K562 (cell line): ENCODE measurements around the gene MTFR2. TPM values are rescaled to one million over a fixed set of nuclear protein-coding genes. Genes with fewer than 3 reads are reported as not detected.

Source experiments
- ATAC-seq: fragments of 200-7000 bp; cut with Tn5 transposase; 3 replicates; pipeline ENCODE4 v1.9.1; 2020; ENCODE audit warnings: moderate library complexity
- BruUV-seq: library from RNA; stranded (reverse); fragments of 400-500 nt; replicated peaks from 2 replicates; lab custom pipeline; 2021; lab: Mats Ljungman, UMichigan
- CTCF ChIA-PET: fragments of 300-600 bp; formaldehyde crosslinking; extraction: SDS; loops from one replicate; lab custom pipeline; 2021; ENCODE audit warnings: low intra/inter-chr PET ratio; lab: Yijun Ruan, JAX
- POLR2A ChIA-PET: fragments of 300-600, 350-650 bp; sonication (Branson Sonifier 250); formaldehyde crosslinking; extraction: SDS; loops from one replicate; lab custom pipeline; 2021; ENCODE audit warnings: antibody characterized with exemption, inconsistent platforms; lab: Yijun Ruan, JAX
- DNase-seq, 4 experiments: peaks; one replicate each; pipeline versions ENCODE4 v3.0.0 to v3.0.0-alpha.2; 2011 to 2018; ENCODE audit warnings: low spot score in 3 of 4, mixed read lengths in 3 of 4; ENCODE audit errors: extremely low read depth in 1 of 4
- FAIRE-seq: peaks from 2 replicates; lab custom pipeline; 2011; peaks lifted over from hg19 to GRCh38; lab: Jason Lieb, UNC
- H2AFZ ChIP-seq: 2 replicates; pipeline ENCODE4 v1.6.0; 2011; ENCODE audit warnings: low read depth, low read length, control low read depth, inconsistent platforms
- H3K27ac ChIP-seq: fragments of 200-600 bp; 3 replicates; pipeline ENCODE4 v1.8.0; 2011; ENCODE audit warnings: low read depth, mild to moderate bottlenecking, control low read depth, inconsistent platforms, low read length, moderate library complexity, mixed read lengths; ENCODE audit errors: extremely low read depth
- H3K27me3 ChIP-seq, 2 experiments: fragments of 300-600 bp in 1 of 2; 2 replicates in 1 of 2; 3 replicates in 1 of 2; pipeline versions ENCODE4 v1.6.0 to v1.8.0; 2011; ENCODE audit warnings: inconsistent platforms in 2 of 2, low read length in 2 of 2, mild to moderate bottlenecking in 1 of 2, mixed read lengths in 1 of 2, moderate library complexity in 1 of 2; ENCODE audit not compliant: control insufficient read depth in 2 of 2, insufficient read depth in 2 of 2
- H3K36me3 ChIP-seq: fragments of 300-600 bp; 3 replicates; pipeline ENCODE4 v1.8.0; 2011; ENCODE audit warnings: mild to moderate bottlenecking, low read length, inconsistent platforms; ENCODE audit not compliant: control insufficient read depth, insufficient read depth
- H3K4me1 ChIP-seq, 2 experiments: fragments of 200-600 bp in 1 of 2; replicated peaks in 1 of 2; 2 replicates in 1 of 2; 3 replicates in 1 of 2; pipeline versions ENCODE4 v1.5.1 to v1.8.0; 2011; ENCODE audit warnings: inconsistent platforms in 2 of 2, low read length in 2 of 2, mild to moderate bottlenecking in 1 of 2, mixed read lengths in 1 of 2, moderate library complexity in 1 of 2; ENCODE audit not compliant: control insufficient read depth in 2 of 2, insufficient read depth in 2 of 2
- H3K4me2 ChIP-seq: 2 replicates; pipeline ENCODE4 v1.6.1; 2011; ENCODE audit warnings: low read length, control low read depth, inconsistent platforms, mixed read lengths; ENCODE audit not compliant: insufficient read depth
- H3K4me3 ChIP-seq: fragments of 200-600 bp; sonication (generic), shearing (Covaris generic); 2 replicates; pipeline ENCODE4 v1.5.1; 2016; ENCODE audit warnings: control low read depth, inconsistent platforms
- H3K79me2 ChIP-seq: fragments of 200-600 bp; 3 replicates; pipeline ENCODE4 v1.8.0; 2011; ENCODE audit warnings: low read length, inconsistent platforms; ENCODE audit not compliant: control insufficient read depth, insufficient read depth
- H3K9ac ChIP-seq, 2 experiments: 2 replicates each; pipeline versions ENCODE4 v1.6.0 to v1.6.1; 2011; ENCODE audit warnings: low read depth in 2 of 2, low read length in 2 of 2, control low read depth in 1 of 2, inconsistent platforms in 1 of 2, mild to moderate bottlenecking in 1 of 2, mixed read lengths in 1 of 2; ENCODE audit not compliant: insufficient read depth in 1 of 2
- H3K9me1 ChIP-seq: one replicate; pipeline ENCODE4 v1.6.0; 2011; ENCODE audit warnings: inconsistent platforms, mild to moderate bottlenecking, low read length, moderate library complexity; ENCODE audit not compliant: control insufficient read depth, insufficient read depth
- H3K9me3 ChIP-seq: replicated peaks from 2 replicates; pipeline ENCODE4 v1.5.1; 2011; ENCODE audit warnings: low read depth, low read length, inconsistent platforms; ENCODE audit not compliant: control insufficient read depth, insufficient read depth
- H4K20me1 ChIP-seq: replicated peaks from 2 replicates; pipeline ENCODE4 v1.6.1; 2011; ENCODE audit warnings: low read length, inconsistent platforms, mixed read lengths; ENCODE audit not compliant: control insufficient read depth, insufficient read depth
- PTBP1 ChIP-seq: fragments of 200-400 bp; formaldehyde crosslinking; IDR thresholded peaks from 2 replicates; pipeline ENCODE4 v1.6.1; 2017; ENCODE audit warnings: low read depth, low read length
- RBM34 ChIP-seq: fragments of 200-400 bp; formaldehyde crosslinking; IDR thresholded peaks from 2 replicates; pipeline ENCODE4 v1.6.1; 2018; ENCODE audit warnings: low read length, borderline replicate concordance; ENCODE audit not compliant: insufficient read depth
- ZBTB17 ChIP-seq: fragments of 450-650 bp; formaldehyde crosslinking; IDR thresholded peaks from 2 replicates; pipeline ENCODE4 v1.4.0; 2020; ENCODE audit warnings: mild to moderate bottlenecking
- ZKSCAN3 ChIP-seq: fragments of 250-450 bp; sonication (Bioruptor Pico); IDR thresholded peaks from 2 replicates; pipeline ENCODE4 v1.4.0; 2020
- ZNF263 ChIP-seq: sonication (generic); formaldehyde crosslinking; IDR thresholded peaks from 2 replicates; pipeline ENCODE4 v1.8.0; 2022; ENCODE audit warnings: mild to moderate bottlenecking, missing genetic modification reagents, borderline replicate concordance
- WGBS: fragments of 100-300 bp; shearing (Covaris generic); methylation state at CpG from one replicate; pipeline ENCODE4 v1.1.6; 2016; ENCODE audit warnings: low coverage, mixed read lengths; ENCODE audit not compliant: insufficient coverage; ENCODE audit errors: missing lambda C conversion rate; 5-methylcytosine and 5-hydroxymethylcytosine counted together
- in situ Hi-C: fragments of 300-500 bp; cut with MboI; formaldehyde crosslinking; loops from 4 replicates; pipeline ENCODE4 v1.15.0; 2018; ENCODE audit warnings: inconsistent platforms, mixed read lengths
- intact Hi-C: fragments of 100-400 bp; cut with micrococcal nuclease; formaldehyde crosslinking; loops from 2 replicates; pipeline ENCODE4 v1.14.2; 2022
- polyA plus RNA-seq, 8 experiments: library from polyadenylated mRNA; depleted of rRNA in 4 of 8; stranded (reverse) in 5 of 8; unstranded in 3 of 8; fragments of >200 nt; fragmentation: Nextera tagmentation in 2 of 8; fragmentation: Illumina TruSeq in 1 of 8; extraction: Ambion mirVana in 2 of 8; extraction: Trizol in 1 of 8; gene quantifications; 2 replicates each; pipeline versions ENCODE4 v1.2.1 to v1.2.3, GENCODE V29; 2011 to 2014; ENCODE audit warnings: inconsistent platforms in 1 of 8, missing spikeins in 1 of 8
- total RNA-seq, 7 experiments: library from RNA; depleted of rRNA in 6 of 7; stranded (reverse); fragments of >200 nt in 6 of 7; fragmentation: Illumina TruSeq in 2 of 7; extraction: Trizol in 2 of 7; gene quantifications; 2 replicates each; pipeline versions ENCODE4 v1.2.1 to v1.2.3, GENCODE V29; 2011 to 2021; ENCODE audit warnings: low replicate concordance in 1 of 7
- TF ChIP-seq, protein P1 (sequence below), 2 experiments: fragments of 450-650 bp; formaldehyde crosslinking in 1 of 2; IDR thresholded peaks; 2 replicates each; pipeline versions ENCODE4 v1.4.0 to v1.6.1; 2014 to 2020; ENCODE audit warnings: mild to moderate bottlenecking in 2 of 2, borderline replicate concordance in 1 of 2, low read depth in 1 of 2

The MTFR2 gene
- total and polyA plus RNA-seq, 9 of the 15 experiments (the other 6 are each of a cell fraction or from before 2014, with no cell fraction given): 10.1 to 63.3 (median 45.9) TPM

DNA sequence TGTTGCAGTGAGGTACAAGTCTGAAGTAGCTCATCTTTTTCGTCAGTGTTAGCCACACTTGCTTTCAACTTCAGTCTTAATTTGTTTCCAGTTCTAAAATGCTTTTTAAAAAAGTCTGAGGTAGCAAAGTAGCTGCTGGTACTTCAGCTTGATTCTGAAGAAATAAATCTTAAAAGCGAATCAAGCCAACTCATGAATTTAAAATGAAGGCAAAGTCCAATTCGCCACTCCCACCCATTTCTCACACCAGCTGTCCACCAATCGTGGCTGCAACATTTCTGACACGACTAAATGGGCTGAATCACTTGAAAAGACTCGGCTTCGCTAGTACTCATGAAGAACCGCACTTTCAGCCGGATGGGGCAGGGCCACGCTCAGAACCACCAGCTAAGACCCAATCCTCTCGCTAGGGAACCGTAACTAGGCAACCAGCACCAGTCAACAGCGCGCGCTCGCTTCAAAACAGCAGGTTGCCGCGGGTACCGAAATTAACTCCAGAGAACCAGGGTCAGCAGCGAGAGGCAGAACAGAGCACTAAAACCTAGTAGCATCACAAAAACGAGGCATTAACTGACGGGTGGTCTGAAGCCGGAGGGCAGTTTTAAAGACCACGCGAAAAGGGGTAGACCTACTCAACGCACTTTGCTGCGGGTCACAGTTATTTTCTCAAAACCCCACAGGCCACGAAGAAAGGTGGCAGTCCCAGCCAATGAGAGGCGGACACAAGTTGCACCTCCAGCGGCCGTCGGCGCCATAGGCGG, 38.6 kb upstream of the MTFR2 start:
- FAIRE-seq (peak; percentile 91), ATAC-seq (peak; percentile 43), DNase-seq (peak; percentile 57 to 86 (median 68))
- Histone ChIP-seq H3K79me2 (peaks cover 67% of the 10 kb centered on the region), H3K27me3 (no peaks in the 10 kb centered on the region), H3K36me3 (peaks cover 33% of the 10 kb centered on the region; the same call in 2 of the 3 replicates), H3K4me3 (peak overlapping the region; percentile 75), H3K4me2 (peak overlapping the region; percentile 98), H2AFZ (no peak overlapping the region), H3K9me3 (no peaks in the 10 kb centered on the region), H3K9me1 (peaks cover 3% of the 10 kb centered on the region), H3K4me1 (peaks cover 14 to 19% of the 10 kb centered on the region in 2 experiments), H3K9ac (peak overlapping the region; percentile 98 to 100), H4K20me1 (peaks cover 52% of the 10 kb centered on the region), H3K27ac (peak overlapping the region; percentile 100)
- ChIA-PET POLR2A (interaction anchor here (0.5 to 7.8 kb wide), 43 partner anchors 11 to 1504 kb away, joined by 3 to 176 read pairs (median 6); partner anchors contain the start of gene MTFR2), CTCF (no interaction called here)
- intact Hi-C loops: loop anchor here (2.0 kb wide), 3 partner anchors 28 to 52 kb away; partner anchors contain the start of gene MTFR2
- BruUV-seq: no TSS peak
- WGBS: under 1% methylated on average over 34 of the region's 34 CpGs
- in situ Hi-C loops: no loop called here
- TF ChIP-seq ZNF263: no peak; the same call in 1 of the 2 replicates
- no peak for TF ChIP-seq ZKSCAN3 (CRISPR knock-in tag)
- TF ChIP-seq RBM34: no peak
- TF ChIP-seq, protein P1, sequence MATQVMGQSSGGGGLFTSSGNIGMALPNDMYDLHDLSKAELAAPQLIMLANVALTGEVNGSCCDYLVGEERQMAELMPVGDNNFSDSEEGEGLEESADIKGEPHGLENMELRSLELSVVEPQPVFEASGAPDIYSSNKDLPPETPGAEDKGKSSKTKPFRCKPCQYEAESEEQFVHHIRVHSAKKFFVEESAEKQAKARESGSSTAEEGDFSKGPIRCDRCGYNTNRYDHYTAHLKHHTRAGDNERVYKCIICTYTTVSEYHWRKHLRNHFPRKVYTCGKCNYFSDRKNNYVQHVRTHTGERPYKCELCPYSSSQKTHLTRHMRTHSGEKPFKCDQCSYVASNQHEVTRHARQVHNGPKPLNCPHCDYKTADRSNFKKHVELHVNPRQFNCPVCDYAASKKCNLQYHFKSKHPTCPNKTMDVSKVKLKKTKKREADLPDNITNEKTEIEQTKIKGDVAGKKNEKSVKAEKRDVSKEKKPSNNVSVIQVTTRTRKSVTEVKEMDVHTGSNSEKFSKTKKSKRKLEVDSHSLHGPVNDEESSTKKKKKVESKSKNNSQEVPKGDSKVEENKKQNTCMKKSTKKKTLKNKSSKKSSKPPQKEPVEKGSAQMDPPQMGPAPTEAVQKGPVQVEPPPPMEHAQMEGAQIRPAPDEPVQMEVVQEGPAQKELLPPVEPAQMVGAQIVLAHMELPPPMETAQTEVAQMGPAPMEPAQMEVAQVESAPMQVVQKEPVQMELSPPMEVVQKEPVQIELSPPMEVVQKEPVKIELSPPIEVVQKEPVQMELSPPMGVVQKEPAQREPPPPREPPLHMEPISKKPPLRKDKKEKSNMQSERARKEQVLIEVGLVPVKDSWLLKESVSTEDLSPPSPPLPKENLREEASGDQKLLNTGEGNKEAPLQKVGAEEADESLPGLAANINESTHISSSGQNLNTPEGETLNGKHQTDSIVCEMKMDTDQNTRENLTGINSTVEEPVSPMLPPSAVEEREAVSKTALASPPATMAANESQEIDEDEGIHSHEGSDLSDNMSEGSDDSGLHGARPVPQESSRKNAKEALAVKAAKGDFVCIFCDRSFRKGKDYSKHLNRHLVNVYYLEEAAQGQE (IDR thresholded peaks at IDR 0.05; ENCODE audit: borderline replicate concordance): 0 out of 2 replicates have a peak, but pooled peaks have one; percentile 9
- TF ChIP-seq, protein P1 (CRISPR knock-in tag; IDR thresholded peaks at IDR 0.05; ENCODE audit: low read depth): no peak
- no peak; the same call in 1 of the 2 replicates for TF ChIP-seq ZBTB17 (CRISPR knock-in tag)
- no peak for TF ChIP-seq PTBP1
